D341Med (cell line): Measurements from ENCODE around the gene CPNE1.

Experiments
- DNase-seq: peaks from one replicate; pipeline ENCODE4 v3.0.0; 2012; ENCODE audit warnings: low spot score

The CPNE1 gene

GRCh38 chr20:35653893-35654292 lies 10.8 kb downstream of the CPNE1 start:
- DNase-seq, result no peak

GRCh38 chr20:35653430-35653734 lies 11.3 kb downstream of the CPNE1 start:
- no peak for DNase-seq

- no peak for DNase-seq
Observed at GRCh38 chr20:35652641-35653429, 11.9 kb downstream of the CPNE1 start.

GRCh38 chr20:35651958-35652357 lies 12.7 kb downstream of the CPNE1 start:
- no peak for DNase-seq

- DNase-seq, result no peak
Observed at GRCh38 chr20:35650632-35651031, 14.1 kb downstream of the CPNE1 start.

- DNase-seq, result no peak
Observed at GRCh38 chr20:35648836-35649235, 15.9 kb downstream of the CPNE1 start.

GRCh38 chr20:35644806-35645205 lies 19.9 kb downstream of the CPNE1 start:
- DNase-seq, result no peak

DNA sequence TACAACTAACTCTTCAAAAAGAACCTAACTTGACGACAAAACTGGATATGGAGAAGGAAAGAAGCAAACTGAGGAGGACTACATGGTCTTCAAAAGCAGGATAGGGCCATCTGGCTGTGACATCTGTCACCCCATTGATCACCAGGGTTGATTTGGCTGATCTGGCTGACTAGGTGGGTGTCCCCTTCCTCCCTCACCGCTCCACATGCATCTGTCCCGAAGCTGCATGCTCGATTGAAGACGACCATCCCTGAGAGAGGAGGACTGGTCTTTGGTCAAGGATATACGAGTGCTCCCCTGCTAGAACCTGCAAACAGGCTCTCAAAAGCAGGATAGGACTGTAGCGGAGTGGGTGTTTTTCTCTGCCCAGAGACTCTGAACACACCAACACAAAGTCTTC lies 21.7 kb downstream of the CPNE1 start:
- DNase-seq, result no peak

- no peak for DNase-seq
Observed at GRCh38 chr20:35641743-35642142, 23.0 kb downstream of the CPNE1 start.

DNA sequence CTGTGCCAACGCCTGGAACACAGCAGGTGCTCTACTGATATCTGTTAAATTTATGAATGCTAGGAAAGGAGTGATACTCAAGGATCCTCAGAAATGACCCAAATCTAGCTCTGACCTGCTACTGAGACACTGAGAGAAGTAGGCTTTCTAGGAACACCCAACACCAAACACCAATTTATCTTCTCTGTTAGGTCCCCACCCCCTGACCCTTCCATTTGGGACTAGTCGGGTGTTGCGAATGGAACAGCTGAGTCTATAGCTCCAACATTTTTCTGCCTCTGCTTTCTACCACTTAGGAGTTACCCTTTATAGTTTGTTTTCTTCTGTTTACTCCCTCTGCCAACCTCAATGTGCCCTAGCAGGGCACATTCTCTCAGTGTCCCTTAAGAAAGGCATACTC lies 24.0 kb downstream of the CPNE1 start:
- DNase-seq, result no peak

GRCh38 chr20:35638751-35639150 lies 25.9 kb downstream of the CPNE1 start:
- no peak for DNase-seq

GRCh38 chr20:35637276-35637675 lies 27.4 kb downstream of the CPNE1 start:
- DNase-seq, result no peak

- DNase-seq, result no peak
Observed at GRCh38 chr20:35636095-35636494, 28.6 kb downstream of the CPNE1 start.

GRCh38 chr20:35635652-35636051 lies 29.0 kb downstream of the CPNE1 start:
- no peak for DNase-seq

DNA sequence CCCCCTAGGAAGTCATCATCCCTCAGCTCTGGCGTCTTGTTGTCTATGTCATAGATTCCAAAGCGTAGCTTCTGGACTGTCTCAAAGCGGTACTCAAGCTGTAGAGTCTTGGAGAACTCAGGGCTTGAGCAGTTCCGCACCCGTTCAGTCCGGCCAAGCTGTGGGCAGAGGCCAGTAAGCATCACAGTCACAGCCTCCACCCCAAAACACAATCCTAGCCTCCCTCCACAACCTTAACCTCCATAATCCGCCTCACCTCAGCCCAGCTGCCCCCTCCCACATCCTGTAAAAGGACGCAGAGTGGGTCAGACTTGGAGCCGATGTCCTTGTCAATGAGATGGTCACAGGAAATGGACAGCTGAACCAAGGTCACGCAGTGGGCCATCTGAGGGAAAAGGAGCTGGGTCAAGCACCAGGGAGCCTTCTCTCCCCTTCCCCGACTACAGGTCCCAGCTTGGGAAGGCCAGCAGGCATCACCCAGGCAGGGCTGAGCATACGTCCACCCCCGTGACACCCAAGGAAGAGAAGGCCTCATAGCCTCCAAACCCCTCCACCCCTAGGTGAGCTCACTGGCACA lies 32.1 kb downstream of the CPNE1 start:
- DNase-seq, result no peak

DNA sequence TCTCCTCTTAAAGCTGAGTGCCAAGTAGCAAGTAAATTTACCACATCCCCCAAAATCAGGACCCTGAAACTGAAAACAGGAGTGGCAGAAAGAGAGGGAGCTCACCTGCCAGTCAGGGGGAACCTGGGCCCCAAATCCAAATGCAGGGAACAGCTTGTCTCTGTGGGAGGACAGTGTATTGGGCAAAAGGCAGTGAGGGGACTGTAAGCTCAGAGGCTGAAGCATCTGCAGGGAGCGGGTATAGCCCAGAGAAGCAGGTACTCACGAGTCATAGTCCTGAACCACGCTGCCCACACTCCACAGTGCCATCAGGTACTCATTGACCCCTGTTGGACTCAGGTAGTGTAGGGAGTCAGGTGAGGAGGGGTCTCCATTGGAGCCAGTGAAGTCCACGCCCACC lies 34.1 kb downstream of the CPNE1 start:
- DNase-seq, result no peak

GRCh38 chr20:35629427-35630145 lies 35.1 kb downstream of the CPNE1 start:
- no peak for DNase-seq

DNA sequence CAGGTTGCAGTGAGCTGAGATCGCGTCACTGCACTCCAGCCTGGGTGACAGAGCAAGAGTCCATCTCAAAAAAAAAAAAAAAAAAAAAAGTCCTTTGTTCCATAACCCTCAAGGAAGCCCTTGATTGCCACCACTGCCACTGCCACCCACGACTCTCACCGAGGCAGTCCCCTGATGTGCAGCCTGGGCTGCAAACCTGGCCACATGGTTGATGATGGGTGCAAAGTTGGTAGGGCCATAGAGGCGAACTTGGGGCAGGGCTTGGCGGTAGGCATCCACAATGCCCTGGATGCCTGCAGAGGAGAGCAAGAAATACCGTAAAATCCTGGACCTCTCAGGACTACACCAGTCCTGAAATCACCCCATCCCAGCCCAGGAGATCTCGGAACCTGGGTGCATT lies 37.6 kb downstream of the CPNE1 start:
- no peak for DNase-seq

DNA sequence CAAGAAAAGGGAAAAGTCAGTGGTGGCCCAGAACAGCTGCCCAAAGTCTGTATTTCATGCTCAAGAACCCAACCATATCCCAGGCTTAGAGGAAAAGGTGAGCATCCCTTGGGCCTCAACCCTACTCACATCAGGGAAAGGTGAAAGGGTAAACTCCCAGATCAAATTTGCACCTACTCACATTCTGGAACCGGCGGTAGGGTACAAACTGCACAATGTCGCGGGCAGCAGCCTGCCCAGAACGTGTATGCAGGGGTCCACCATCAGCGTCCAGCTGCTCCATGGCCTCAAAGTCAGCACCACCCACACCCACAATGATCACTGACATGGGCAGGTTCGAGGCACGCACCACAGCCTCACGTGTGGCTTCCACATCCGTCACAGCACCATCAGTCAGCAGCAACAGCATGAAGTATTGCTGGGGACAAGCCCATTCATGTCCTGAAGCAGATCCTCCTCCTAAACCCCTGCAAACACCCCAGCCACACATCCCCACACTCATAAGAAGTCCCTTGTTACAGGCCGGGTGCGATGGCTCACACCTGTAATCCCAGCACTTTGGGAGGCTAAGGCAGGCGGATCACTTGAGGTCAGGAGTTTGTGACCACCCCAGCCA lies 38.2 kb downstream of the CPNE1 start:
- DNase-seq, result no peak

- DNase-seq, result no peak
Observed at GRCh38 chr20:35625584-35626385, 38.9 kb downstream of the CPNE1 start.

GRCh38 chr20:35621560-35621946 lies 43.1 kb downstream of the CPNE1 start:
- no peak for DNase-seq
